HTR-8/SVneo (cell line): ENCODE measurements around the gene CCDC124.
A peak's percentile ranks its signal among the peaks of the same experiment; 100 is the strongest.

ENCODE experiments used
- DNase-seq: peaks from one replicate; pipeline ENCODE4 v3.0.0; 2011; ENCODE audit warnings: low spot score, mixed read lengths; ENCODE audit not compliant: insufficient read length
- FAIRE-seq: peaks from 2 replicates; lab custom pipeline; 2011; peaks lifted over from hg19 to GRCh38; lab: Jason Lieb, UNC

Gene CCDC124

DNA sequence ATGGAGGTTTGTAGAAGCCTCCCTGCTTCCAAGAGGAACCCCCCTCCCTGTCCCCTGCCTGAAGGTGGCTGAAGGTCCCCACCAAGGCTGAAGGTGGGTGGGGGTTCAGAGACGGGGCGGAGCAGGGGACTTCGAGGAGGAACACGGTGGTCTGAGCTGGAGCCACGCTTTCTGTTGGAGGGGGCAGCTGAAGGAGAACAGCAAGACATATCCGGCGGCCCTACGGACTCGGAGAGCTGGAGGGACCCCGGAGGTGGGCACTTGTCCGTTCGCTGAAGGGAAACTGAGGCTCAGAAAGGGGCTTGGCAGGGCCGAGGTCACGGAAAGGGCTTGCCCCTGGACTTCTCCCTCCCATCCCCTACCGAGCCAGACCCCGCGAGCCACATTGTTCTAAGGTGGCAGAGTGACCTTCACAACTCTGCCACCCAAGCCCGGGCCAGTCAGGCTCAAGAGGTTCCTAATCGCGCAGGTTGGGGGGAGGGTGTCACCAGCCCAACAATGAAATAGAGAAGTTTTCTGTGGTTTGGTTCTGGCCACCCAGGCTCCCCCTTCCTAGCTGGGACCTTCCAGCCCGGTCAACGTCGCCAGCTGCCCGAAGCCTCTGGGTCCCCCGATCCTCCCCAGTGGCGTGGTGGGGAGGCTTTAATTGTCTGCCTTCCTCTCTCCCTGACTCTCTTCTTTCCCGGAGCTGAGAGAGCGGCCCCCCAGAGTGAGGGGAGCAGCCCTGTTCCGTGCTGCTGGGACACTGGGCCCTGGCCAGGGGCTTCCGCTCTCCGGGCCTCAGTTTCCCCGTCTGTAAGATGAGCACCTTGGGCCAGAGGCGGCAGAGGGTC is 18.6 kb downstream of the CCDC124 start:
- DNase-seq (no peak), FAIRE-seq (no peak)

DNA sequence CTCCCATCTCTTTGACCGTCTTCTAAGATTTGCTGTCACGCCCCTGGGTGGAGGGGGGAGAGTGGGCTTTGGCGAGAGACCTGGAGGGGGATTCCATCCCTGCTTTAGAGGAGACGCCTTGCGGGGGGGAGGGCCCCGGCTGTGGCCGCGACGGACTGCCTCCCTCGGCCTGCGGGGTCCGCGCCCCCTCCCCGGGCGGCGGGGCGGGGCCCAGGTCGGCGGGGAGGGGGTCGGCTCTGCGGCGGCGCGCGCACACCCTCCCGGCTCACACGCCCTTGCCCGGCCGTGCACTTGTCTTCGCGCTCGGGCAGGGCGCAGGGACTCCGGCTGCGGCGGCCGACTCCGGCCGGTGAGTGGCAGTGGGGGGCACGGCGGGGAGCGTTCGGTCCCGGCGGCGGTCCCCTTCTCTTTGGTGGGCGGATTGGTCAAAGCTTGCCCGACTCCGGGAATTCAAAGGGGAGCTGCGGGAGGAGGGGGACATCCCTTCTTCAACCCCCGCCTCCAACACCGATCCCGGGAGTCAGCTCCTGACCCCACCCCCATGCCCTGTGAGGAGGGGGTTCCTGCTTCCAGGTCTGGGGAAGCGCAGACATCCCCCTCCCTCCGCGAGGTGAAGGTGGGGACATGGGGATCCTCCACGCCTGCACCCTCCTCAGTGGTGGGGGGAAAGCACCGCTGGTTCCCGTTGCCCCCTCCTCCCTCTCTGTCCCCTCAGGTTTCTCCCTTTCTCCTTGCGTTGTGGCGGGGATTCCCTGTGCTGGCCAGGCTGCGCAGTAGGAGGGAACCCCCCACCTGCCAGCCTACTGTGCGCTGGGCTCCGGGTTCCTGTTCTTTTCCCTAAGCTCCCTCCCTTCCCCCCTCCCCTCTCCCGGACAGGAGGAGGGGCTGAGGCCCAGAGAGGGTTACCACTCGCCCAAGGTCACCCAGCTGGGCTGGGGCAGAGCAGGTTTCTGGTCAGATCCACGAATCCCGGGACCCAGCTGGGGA is 19.5 kb downstream of the CCDC124 start:
- FAIRE-seq, result no peak

GRCh38 chr19:17953316-17953801 is 20.5 kb downstream of the CCDC124 start:
- FAIRE-seq (no peak), DNase-seq (no peak)

More for the DNA sequence above, 19.5 kb downstream of the CCDC124 start:
- DNase-seq, result no peak

DNA sequence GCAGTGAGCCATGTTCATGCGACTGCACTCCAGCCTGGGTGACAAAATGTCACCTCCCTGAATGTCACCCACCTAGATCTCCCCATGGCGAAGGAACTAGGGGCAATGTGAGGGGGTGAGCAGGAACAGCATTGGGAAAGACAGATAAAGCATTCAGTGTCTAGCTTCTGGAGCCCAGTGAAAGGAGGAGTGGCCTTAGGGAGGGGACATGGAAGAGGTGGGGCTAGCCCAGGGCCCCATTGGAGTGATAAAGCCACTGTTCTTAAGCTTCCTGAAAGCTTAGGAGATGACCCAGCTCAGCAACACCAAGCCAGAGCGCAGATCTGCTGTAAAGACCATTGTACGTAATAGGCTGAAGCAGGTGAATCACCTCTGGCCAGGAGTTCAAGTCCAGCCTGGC is 21.1 kb downstream of the CCDC124 start:
- no peak for DNase-seq
- no peak for FAIRE-seq

DNA sequence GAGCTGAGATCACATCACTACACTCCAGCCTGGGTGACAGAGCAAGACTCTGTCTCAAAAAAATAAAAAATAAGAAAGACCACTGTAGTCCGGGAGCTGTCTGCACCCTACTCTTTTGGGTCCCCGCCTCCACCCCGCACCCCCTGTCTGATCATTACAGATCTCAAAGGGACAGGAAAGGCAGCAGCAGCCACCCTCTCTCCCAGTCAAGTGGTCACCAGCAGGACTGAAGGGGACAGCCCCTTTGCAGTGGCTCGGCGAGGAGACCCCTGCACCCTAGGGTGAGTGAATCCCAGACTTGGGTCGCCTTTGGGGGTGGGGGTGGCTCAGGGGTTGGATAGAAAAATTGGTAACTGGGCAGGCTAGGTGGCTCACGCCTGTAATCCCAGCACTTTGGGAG is 21.6 kb downstream of the CCDC124 start:
- FAIRE-seq (no peak), DNase-seq (no peak)

GRCh38 chr19:17957149-17957849 is 24.5 kb downstream of the CCDC124 start:
- DNase-seq (no peak), FAIRE-seq (no peak)

- FAIRE-seq (no peak), DNase-seq (no peak)
Observed at GRCh38 chr19:17957885-17958284, 25.1 kb downstream of the CCDC124 start.

- FAIRE-seq, result no peak
- no peak for DNase-seq
Observed at GRCh38 chr19:17963936-17964691, 31.3 kb downstream of the CCDC124 start.

GRCh38 chr19:17965370-17966128 is 32.7 kb downstream of the CCDC124 start:
- DNase-seq, result no peak
- FAIRE-seq, result no peak

GRCh38 chr19:17966129-17966483 is 33.3 kb downstream of the CCDC124 start:
- DNase-seq, result no peak
- FAIRE-seq, result no peak

- DNase-seq (peak; percentile 72), FAIRE-seq (no peak)
Observed at GRCh38 chr19:17966550-17967256, 33.9 kb downstream of the CCDC124 start, which contains the start of gene KCNN1. KCNN1 (plus strand) TSS chr19:17967107; CDS start chr19:17973889, 6,782 bp downstream.

DNA sequence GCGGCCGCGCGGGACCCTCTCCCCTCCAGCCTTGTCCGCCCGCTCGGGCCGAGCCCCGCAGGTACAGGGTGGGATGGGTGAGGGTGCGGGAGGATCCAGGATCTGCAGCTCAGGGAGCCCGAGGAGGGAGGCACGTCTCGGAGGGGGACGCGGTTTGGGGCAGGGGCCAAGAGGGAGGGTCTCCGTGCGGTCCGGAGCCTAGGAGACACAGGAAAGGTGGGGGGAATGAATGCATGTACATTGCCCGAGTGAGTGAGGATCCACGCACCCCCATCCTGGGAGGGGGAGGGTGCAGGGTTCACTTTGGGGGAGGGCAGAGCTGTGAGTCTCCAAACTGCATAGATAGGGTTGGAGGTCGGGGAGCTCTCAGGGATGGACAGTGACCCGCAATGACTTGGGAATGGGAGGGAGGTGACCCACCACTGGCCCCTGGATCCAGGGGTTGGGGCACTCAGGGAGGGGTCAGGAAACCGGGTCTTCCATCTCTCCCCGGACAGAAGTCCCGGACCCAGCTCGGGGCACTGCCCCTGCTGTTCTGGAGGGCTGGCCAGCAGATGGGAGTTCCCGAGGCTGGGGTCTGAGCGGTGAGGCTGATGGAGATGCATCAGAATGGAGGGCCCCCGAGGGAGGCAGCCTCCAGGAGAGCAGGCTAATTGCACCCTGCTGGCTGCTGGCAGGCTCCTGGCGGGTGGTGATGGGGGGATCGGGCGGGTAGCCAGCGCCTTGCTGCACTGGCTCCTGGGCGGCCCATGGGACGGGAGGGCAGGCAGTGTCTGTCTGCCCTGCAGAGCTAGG is 34.6 kb downstream of the CCDC124 start:
- no peak for DNase-seq
- no peak for FAIRE-seq

GRCh38 chr19:17968362-17968761 is 35.5 kb downstream of the CCDC124 start:
- no peak for DNase-seq
- FAIRE-seq, result no peak

DNA sequence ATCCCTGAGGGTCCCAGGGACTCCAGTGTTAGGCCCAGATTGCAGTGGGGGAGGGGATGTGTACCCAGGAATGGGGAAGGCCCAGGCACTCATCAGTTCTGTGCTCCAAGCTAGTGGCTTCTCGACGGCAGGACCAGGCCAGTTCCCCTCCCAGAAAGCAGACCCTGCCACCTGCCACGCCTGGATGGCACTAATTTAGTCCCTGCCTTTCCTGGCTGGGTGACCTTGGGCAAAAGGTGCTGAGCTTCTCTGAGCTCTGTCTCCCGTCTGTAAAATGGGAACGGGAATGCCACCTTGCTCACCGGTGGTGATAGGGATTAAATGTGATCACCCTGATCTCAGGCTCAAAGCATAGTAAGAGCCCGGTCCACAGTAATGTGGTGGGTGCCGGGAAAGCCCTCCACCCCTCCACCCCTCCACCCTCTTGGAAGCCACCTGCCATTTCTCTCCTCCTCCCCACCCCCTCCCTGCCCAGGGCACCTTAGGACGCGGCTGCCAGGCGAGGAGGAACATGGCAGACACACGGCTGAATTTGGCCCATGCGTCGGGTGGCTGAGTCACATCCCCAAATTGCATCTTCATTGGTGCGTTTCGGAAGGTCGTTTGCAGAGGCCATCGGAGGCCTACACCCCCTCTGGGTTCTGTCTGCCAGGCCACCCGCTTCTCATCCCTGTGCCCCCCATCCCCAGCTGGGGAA is 36.4 kb downstream of the CCDC124 start:
- DNase-seq, result no peak

DNA sequence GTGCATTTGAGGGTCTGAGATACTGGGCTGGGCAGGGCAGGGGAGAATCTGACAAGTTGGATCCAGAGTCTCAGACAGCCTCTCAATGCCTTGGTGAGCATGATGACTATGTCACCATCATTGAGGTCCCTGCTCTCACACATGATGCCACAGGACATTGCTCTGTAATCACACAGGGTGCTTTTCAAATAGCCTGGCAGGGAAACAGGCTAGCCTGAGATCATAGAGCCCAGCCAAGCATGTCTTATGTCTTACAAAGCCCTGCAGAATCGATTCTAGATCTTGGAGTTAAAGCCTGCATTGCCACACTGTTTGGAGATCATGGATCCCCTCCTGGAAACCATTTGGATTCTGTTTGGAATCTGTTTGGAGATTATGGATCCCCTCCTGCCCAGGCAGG is 39.4 kb downstream of the CCDC124 start:
- no peak for FAIRE-seq
- no peak for DNase-seq

More for the DNA sequence above, 36.4 kb downstream of the CCDC124 start:
- FAIRE-seq, result no peak

- no peak for FAIRE-seq
- no peak for DNase-seq
Observed at GRCh38 chr19:17973759-17974158, 40.9 kb downstream of the CCDC124 start.

DNA sequence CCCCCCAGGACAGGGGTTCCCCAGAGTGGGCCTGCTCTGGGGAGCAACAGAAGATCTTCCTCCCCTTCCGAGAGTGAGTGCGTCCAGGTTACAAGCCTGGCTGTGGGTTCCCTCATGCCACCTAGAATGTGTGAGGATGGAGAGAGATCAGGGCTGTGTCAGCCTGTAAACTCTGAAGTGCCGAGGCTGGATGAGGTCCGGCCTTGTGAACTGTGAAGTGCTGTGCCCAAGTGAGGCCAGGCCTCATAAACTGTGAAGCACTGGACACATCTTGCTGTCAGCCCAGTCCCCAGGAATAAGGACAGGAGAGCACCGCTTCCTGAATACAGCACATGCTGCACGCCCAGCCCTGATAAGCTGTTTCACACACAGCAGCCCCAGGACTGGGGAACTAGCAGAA is 41.7 kb downstream of the CCDC124 start:
- no peak for DNase-seq
- FAIRE-seq, result no peak
